MM.1S (cell line): ENCODE measurements around the gene RAB1B.

Experiments used
- CTCF ChIP-seq: fragments of 300-600 bp; sonication (generic); IDR thresholded peaks from 2 replicates; pipeline ENCODE4 v1.5.1; 2016; ENCODE audit warnings: antibody characterized with exemption, low read length, mixed read lengths
- EZH2 ChIP-seq: fragments of 300-600 bp; sonication (generic); optimal IDR thresholded peaks from 2 replicates; pipeline ENCODE3; 2017; ENCODE audit warnings: low read depth, mild to moderate bottlenecking, antibody characterized with exemption, low read length, mixed read lengths

DNA sequence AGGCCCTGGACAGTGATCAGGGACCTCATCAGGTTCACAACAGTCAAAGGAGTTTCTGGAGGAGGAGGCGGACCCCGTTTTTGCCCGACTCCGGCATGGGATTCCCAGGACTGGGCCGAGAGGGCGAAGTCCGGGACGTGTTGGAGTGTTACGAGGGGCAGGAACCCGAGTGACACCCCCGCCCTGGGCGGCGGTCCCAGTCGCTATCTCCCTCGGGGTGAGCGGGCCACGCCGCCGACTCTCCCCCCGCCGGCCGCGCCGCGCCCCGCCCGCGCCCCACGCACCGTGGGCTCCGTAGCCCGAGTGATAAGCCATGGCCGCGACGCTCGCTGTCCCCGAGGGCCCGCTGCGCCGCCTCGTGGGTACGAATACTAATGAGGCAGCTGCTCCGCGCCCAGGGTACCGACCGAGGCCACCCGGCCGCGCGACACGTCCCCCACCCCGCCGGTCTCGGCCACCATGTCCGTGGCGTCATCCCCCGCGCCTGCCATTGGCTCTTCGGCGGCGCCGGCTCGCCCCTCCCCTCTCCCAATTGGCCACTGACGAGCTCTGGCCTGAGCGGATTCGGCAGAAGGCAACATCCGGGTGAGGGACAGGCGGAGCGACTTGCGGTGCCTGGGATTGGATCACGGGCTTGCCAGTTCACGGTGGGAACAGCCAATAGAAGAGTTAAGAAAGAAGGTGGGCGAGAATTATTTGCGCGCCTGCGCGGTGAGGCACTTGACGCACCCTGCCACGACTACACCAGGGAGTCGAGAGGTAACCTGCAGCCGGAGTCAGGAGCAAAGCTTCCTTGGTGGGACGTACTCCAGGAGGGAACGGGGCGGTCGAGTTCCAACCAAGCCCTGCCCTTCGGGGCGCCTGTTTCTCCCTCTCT is 20.5 kb downstream of the RAB1B start, which contains the start of gene YIF1A:
- TF ChIP-seq CTCF = no peak
- TF ChIP-seq EZH2 = no peak
